Ishikawa (cell line): ENCODE data around the gene MYO1E.

ENCODE experiments used
- CEBPB ChIP-seq: IDR thresholded peaks from 2 replicates; pipeline ENCODE4 v1.6.1; 2012
- CREB1 ChIP-seq: IDR thresholded peaks from 2 replicates; pipeline ENCODE4 v1.6.1; 2012; ENCODE audit warnings: low read depth
- EGR1 ChIP-seq: IDR thresholded peaks from 2 replicates; pipeline ENCODE4 v1.6.1; 2012
- EP300 ChIP-seq: IDR thresholded peaks from 2 replicates; pipeline ENCODE4 v1.6.1; 2012; ENCODE audit warnings: borderline replicate concordance
- FOXM1 ChIP-seq: IDR thresholded peaks from 2 replicates; pipeline ENCODE4 v1.6.1; 2012; ENCODE audit warnings: low read depth, borderline replicate concordance
- NFIC ChIP-seq: IDR thresholded peaks from 2 replicates; pipeline ENCODE4 v1.6.1; 2012
- RAD21 ChIP-seq: IDR thresholded peaks from 2 replicates; pipeline ENCODE4 v1.6.1; 2012; ENCODE audit warnings: low read depth
- TAF1 ChIP-seq: IDR thresholded peaks from 2 replicates; pipeline ENCODE4 v1.6.1; 2012; ENCODE audit warnings: low read depth, mild to moderate bottlenecking
- TCF12 ChIP-seq: IDR thresholded peaks from 2 replicates; pipeline ENCODE4 v1.6.1; 2012; ENCODE audit warnings: low read depth
- TEAD4 ChIP-seq: IDR thresholded peaks from 2 replicates; pipeline ENCODE4 v1.6.1; 2012
- YY1 ChIP-seq: IDR thresholded peaks from 2 replicates; pipeline ENCODE4 v1.6.1; 2012; ENCODE audit warnings: low read depth
- ZBTB7A ChIP-seq: IDR thresholded peaks from 2 replicates; pipeline ENCODE4 v1.6.1; 2012; ENCODE audit warnings: low read depth
- TF ChIP-seq, protein P1 (sequence below): IDR thresholded peaks from 2 replicates; pipeline ENCODE4 v1.6.1; 2012; ENCODE audit warnings: low read depth, mild to moderate bottlenecking
- TF ChIP-seq, protein P2 (sequence below): IDR thresholded peaks from 2 replicates; pipeline ENCODE4 v1.6.1; 2012
- TF ChIP-seq, protein P3 (sequence below): IDR thresholded peaks from 2 replicates; pipeline ENCODE4 v1.6.1; 2012

The MYO1E gene

DNA sequence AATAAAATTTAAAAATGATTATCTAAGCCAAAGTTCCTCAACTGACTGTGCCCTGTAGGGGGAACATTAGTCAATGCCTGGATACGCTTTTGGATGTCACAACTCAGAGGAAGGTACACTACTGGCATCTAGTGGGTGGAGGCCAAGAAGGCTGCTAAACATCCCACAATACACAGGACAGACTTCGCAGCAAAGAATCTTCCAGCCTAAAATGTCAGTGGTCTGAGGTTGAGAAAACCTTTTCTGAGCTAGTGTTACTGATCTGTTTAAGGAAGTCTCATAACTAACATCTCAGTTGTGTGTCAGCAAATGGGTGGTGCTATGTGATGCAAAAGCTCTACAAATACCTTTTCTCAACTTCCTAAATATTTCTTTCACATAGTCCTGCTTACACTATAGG, 186.9 kb downstream of the MYO1E start:
- TF ChIP-seq NFIC (no peak), TEAD4 (no peak)

DNA sequence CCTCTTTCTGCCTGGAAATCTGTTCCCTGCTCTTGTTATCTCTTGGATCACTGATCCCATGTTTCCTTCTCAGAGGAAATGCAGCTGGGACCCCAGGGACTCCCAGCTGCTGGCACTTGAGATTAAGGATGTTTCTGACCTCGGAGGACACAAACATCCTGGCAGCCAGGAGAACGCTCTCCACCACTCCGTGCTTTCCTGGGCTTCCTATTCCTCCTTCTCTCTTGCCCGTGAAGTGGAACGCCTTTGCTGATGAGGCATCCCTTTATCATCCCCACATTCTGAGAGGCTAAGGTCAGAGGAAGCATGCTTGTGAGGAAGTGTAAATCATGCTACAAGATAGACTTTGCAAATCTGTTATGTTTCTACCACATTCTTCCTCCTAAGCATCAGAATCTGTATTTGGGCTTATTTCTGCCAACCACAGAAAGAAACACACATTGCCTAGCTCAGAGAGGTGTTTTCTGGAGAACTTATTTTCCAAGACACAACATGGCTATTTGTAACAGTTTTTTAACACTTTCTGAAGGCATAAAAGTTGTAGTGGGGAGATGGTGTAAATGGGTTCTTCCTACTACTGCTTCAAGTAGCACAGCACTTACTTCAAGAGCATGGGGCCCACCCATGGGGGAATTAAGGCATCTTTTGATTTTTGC, 191.6 kb downstream of the MYO1E start:
- TF ChIP-seq, protein P1, sequence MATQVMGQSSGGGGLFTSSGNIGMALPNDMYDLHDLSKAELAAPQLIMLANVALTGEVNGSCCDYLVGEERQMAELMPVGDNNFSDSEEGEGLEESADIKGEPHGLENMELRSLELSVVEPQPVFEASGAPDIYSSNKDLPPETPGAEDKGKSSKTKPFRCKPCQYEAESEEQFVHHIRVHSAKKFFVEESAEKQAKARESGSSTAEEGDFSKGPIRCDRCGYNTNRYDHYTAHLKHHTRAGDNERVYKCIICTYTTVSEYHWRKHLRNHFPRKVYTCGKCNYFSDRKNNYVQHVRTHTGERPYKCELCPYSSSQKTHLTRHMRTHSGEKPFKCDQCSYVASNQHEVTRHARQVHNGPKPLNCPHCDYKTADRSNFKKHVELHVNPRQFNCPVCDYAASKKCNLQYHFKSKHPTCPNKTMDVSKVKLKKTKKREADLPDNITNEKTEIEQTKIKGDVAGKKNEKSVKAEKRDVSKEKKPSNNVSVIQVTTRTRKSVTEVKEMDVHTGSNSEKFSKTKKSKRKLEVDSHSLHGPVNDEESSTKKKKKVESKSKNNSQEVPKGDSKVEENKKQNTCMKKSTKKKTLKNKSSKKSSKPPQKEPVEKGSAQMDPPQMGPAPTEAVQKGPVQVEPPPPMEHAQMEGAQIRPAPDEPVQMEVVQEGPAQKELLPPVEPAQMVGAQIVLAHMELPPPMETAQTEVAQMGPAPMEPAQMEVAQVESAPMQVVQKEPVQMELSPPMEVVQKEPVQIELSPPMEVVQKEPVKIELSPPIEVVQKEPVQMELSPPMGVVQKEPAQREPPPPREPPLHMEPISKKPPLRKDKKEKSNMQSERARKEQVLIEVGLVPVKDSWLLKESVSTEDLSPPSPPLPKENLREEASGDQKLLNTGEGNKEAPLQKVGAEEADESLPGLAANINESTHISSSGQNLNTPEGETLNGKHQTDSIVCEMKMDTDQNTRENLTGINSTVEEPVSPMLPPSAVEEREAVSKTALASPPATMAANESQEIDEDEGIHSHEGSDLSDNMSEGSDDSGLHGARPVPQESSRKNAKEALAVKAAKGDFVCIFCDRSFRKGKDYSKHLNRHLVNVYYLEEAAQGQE = no peak
- TF ChIP-seq RAD21 = no peak
- TF ChIP-seq CREB1 = no peak
- TF ChIP-seq NFIC = no peak
- TF ChIP-seq ZBTB7A = no peak
- TF ChIP-seq CEBPB = no peak
- no peak for TF ChIP-seq TEAD4
- no peak for TF ChIP-seq YY1
- TF ChIP-seq EGR1 = no peak
- TF ChIP-seq EP300 = no peak
- no peak for TF ChIP-seq FOXM1
- TF ChIP-seq, protein P2, sequence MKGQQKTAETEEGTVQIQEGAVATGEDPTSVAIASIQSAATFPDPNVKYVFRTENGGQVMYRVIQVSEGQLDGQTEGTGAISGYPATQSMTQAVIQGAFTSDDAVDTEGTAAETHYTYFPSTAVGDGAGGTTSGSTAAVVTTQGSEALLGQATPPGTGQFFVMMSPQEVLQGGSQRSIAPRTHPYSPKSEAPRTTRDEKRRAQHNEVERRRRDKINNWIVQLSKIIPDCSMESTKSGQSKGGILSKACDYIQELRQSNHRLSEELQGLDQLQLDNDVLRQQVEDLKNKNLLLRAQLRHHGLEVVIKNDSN = no peak
- TF ChIP-seq TAF1 = no peak
- no peak for TF ChIP-seq TCF12
- TF ChIP-seq, protein P3, sequence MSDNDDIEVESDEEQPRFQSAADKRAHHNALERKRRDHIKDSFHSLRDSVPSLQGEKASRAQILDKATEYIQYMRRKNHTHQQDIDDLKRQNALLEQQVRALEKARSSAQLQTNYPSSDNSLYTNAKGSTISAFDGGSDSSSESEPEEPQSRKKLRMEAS = no peak

DNA sequence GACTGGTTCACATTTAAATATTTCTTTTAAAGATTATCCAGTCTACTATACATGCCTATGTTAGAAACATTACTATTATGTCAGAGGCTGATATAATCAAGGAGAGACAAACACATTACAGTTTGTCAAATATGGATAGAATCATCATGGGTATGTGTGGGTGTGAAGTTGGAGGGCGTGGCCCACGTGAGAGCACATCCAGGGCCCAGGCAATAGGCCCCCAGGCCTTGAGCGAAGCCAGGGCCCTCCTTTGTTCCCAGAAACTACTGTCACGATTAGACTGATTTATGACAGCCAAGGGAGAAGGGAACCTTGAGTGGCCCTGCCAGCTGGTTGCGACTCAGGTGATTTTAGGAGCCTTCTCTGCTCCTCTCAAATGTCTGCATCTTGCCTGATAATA, 193.0 kb downstream of the MYO1E start:
- TF ChIP-seq, protein P3 = no peak
- no peak for TF ChIP-seq NFIC
- no peak for TF ChIP-seq EP300
- TF ChIP-seq FOXM1 = no peak
- no peak for TF ChIP-seq ZBTB7A

DNA sequence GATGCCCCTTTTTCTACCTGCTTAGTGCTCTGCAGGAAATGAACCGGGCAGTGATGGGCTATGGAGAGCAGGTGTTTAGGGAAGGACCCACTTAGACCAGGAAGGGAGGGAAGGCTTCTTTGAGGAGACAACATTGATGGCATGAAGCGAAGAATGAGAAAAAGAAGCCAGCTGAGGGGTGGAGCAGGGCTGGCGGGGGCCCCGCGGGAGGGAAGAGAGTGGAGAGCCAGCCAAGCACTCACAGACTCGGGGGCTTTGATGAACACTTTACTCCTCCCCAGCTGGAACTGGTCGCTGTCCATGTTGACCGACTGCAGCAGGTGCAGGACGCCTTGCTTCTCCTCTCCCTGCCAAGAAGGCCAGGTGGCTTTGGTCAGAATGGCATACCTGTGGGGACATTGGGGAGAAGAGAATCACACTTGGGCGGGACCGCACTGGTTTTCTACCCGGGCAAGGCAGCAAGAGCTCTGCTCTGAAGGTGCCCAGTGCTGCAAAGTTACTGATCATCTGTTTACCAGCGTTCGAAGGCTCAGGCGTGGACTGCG, 194.4 kb downstream of the MYO1E start:
- no peak for TF ChIP-seq YY1
- TF ChIP-seq CREB1 = no peak
- no peak for TF ChIP-seq FOXM1
- TF ChIP-seq, protein P3 = no peak
- TF ChIP-seq, protein P2 = no peak
- TF ChIP-seq EGR1 = no peak

DNA sequence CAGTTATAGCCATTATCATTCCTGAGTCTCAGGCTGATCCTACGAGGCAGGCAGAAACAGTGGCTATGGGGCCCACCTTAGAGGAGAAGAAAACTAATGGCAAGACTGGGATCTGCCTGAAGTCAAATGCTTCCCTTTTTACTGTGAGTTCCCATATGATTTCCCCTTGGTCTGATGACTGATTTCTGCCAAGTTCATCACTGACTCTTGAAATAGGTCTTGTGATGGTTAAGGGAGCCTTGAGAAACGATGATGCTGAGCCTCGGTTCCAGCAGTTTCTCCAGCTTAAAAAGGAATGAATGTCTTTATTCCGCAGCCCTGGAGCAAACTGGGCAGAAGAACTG, 195.4 kb downstream of the MYO1E start:
- TF ChIP-seq NFIC (no peak), YY1 (no peak), EP300 (no peak), TEAD4 (no peak), EGR1 (no peak), TAF1 (no peak), CREB1 (no peak), RAD21 (no peak), ZBTB7A (no peak), CEBPB (no peak)
- TF ChIP-seq, protein P1 = no peak
- TF ChIP-seq, protein P3 = no peak
- TF ChIP-seq, protein P2 = no peak
